K562 (cell line): ENCODE measurements around the gene MSS51. TPM values are rescaled to one million over a fixed set of nuclear protein-coding genes. Genes with fewer than 3 reads are reported as not detected.

Experiments used
- ATAC-seq: fragments of 200-7000 bp; cut with Tn5 transposase; 3 replicates; pipeline ENCODE4 v1.9.1; 2020; ENCODE audit warnings: moderate library complexity
- BruUV-seq: library from RNA; stranded (reverse); fragments of 400-500 nt; replicated peaks from 2 replicates; lab custom pipeline; 2021; lab: Mats Ljungman, UMichigan
- CTCF ChIA-PET: fragments of 300-600 bp; formaldehyde crosslinking; extraction: SDS; loops from one replicate; lab custom pipeline; 2021; ENCODE audit warnings: low intra/inter-chr PET ratio; lab: Yijun Ruan, JAX
- POLR2A ChIA-PET: fragments of 300-600, 350-650 bp; sonication (Branson Sonifier 250); formaldehyde crosslinking; extraction: SDS; loops from one replicate; lab custom pipeline; 2021; ENCODE audit warnings: antibody characterized with exemption, inconsistent platforms; lab: Yijun Ruan, JAX
- DNase-seq, 4 experiments: peaks; one replicate each; pipeline versions ENCODE4 v3.0.0 to v3.0.0-alpha.2; 2011 to 2018; ENCODE audit warnings: low spot score in 3 of 4, mixed read lengths in 3 of 4; ENCODE audit errors: extremely low read depth in 1 of 4
- FAIRE-seq: peaks from 2 replicates; lab custom pipeline; 2011; peaks lifted over from hg19 to GRCh38; lab: Jason Lieb, UNC
- H2AFZ ChIP-seq: 2 replicates; pipeline ENCODE4 v1.6.0; 2011; ENCODE audit warnings: low read depth, low read length, control low read depth, inconsistent platforms
- H3K27ac ChIP-seq: fragments of 200-600 bp; 3 replicates; pipeline ENCODE4 v1.8.0; 2011; ENCODE audit warnings: low read depth, mild to moderate bottlenecking, control low read depth, inconsistent platforms, low read length, moderate library complexity, mixed read lengths; ENCODE audit errors: extremely low read depth
- H3K27me3 ChIP-seq, 2 experiments: fragments of 300-600 bp in 1 of 2; 2 replicates in 1 of 2; 3 replicates in 1 of 2; pipeline versions ENCODE4 v1.6.0 to v1.8.0; 2011; ENCODE audit warnings: inconsistent platforms in 2 of 2, low read length in 2 of 2, mild to moderate bottlenecking in 1 of 2, mixed read lengths in 1 of 2, moderate library complexity in 1 of 2; ENCODE audit not compliant: control insufficient read depth in 2 of 2, insufficient read depth in 2 of 2
- H3K36me3 ChIP-seq: fragments of 300-600 bp; 3 replicates; pipeline ENCODE4 v1.8.0; 2011; ENCODE audit warnings: mild to moderate bottlenecking, low read length, inconsistent platforms; ENCODE audit not compliant: control insufficient read depth, insufficient read depth
- H3K4me1 ChIP-seq, 2 experiments: fragments of 200-600 bp in 1 of 2; replicated peaks in 1 of 2; 2 replicates in 1 of 2; 3 replicates in 1 of 2; pipeline versions ENCODE4 v1.5.1 to v1.8.0; 2011; ENCODE audit warnings: inconsistent platforms in 2 of 2, low read length in 2 of 2, mild to moderate bottlenecking in 1 of 2, mixed read lengths in 1 of 2, moderate library complexity in 1 of 2; ENCODE audit not compliant: control insufficient read depth in 2 of 2, insufficient read depth in 2 of 2
- H3K4me2 ChIP-seq: 2 replicates; pipeline ENCODE4 v1.6.1; 2011; ENCODE audit warnings: low read length, control low read depth, inconsistent platforms, mixed read lengths; ENCODE audit not compliant: insufficient read depth
- H3K4me3 ChIP-seq: fragments of 200-600 bp; sonication (generic), shearing (Covaris generic); 2 replicates; pipeline ENCODE4 v1.5.1; 2016; ENCODE audit warnings: control low read depth, inconsistent platforms
- H3K79me2 ChIP-seq: fragments of 200-600 bp; 3 replicates; pipeline ENCODE4 v1.8.0; 2011; ENCODE audit warnings: low read length, inconsistent platforms; ENCODE audit not compliant: control insufficient read depth, insufficient read depth
- H3K9ac ChIP-seq, 2 experiments: 2 replicates each; pipeline versions ENCODE4 v1.6.0 to v1.6.1; 2011; ENCODE audit warnings: low read depth in 2 of 2, low read length in 2 of 2, control low read depth in 1 of 2, inconsistent platforms in 1 of 2, mild to moderate bottlenecking in 1 of 2, mixed read lengths in 1 of 2; ENCODE audit not compliant: insufficient read depth in 1 of 2
- H3K9me1 ChIP-seq: one replicate; pipeline ENCODE4 v1.6.0; 2011; ENCODE audit warnings: inconsistent platforms, mild to moderate bottlenecking, low read length, moderate library complexity; ENCODE audit not compliant: control insufficient read depth, insufficient read depth
- H3K9me3 ChIP-seq: replicated peaks from 2 replicates; pipeline ENCODE4 v1.5.1; 2011; ENCODE audit warnings: low read depth, low read length, inconsistent platforms; ENCODE audit not compliant: control insufficient read depth, insufficient read depth
- H4K20me1 ChIP-seq: replicated peaks from 2 replicates; pipeline ENCODE4 v1.6.1; 2011; ENCODE audit warnings: low read length, inconsistent platforms, mixed read lengths; ENCODE audit not compliant: control insufficient read depth, insufficient read depth
- FOXA3 ChIP-seq, 2 experiments: fragments of 450-650 bp in 1 of 2; sonication (generic) in 1 of 2; formaldehyde crosslinking; IDR thresholded peaks in 1 of 2; conservative IDR thresholded peaks in 1 of 2; 2 replicates each; pipeline versions ENCODE4 v1.4.0 to v1.8.0; 2020 to 2022; ENCODE audit warnings: mild to moderate bottlenecking in 2 of 2, missing genetic modification reagents in 1 of 2
- HDAC3 ChIP-seq: fragments of 450-650 bp; IDR thresholded peaks from 2 replicates; pipeline ENCODE4 v1.6.1; 2018; ENCODE audit warnings: borderline replicate concordance, mild to moderate bottlenecking, moderate library complexity; ENCODE audit not compliant: partially characterized antibody
- PHF21A ChIP-seq: fragments of 450-650 bp; IDR thresholded peaks from 2 replicates; pipeline ENCODE4 v1.6.1; 2017; ENCODE audit warnings: low read depth, borderline replicate concordance
- PPARD ChIP-seq: fragments of 250-450 bp; sonication (Bioruptor Pico); IDR thresholded peaks from 2 replicates; pipeline ENCODE4 v1.8.0; 2022; ENCODE audit warnings: inconsistent platforms, mild to moderate bottlenecking, moderate library complexity
- SNRNP70 ChIP-seq: fragments of 200-400 bp; formaldehyde crosslinking; optimal IDR thresholded peaks from 2 replicates; pipeline ENCODE3; 2017; ENCODE audit warnings: low read depth, low read length
- SP1 ChIP-seq: sonication (generic); formaldehyde crosslinking; IDR thresholded peaks from 2 replicates; pipeline ENCODE4 v1.8.1; 2022; ENCODE audit warnings: mild to moderate bottlenecking, missing genetic modification reagents
- TEAD1 ChIP-seq, 2 experiments: fragments of 450-650 bp in 1 of 2; sonication (generic) in 1 of 2; formaldehyde crosslinking; IDR thresholded peaks; 2 replicates each; pipeline versions ENCODE4 v1.4.0 to v1.8.0; 2020 to 2022; ENCODE audit warnings: mild to moderate bottlenecking in 2 of 2, missing genetic modification reagents in 1 of 2
- WGBS: fragments of 100-300 bp; shearing (Covaris generic); methylation state at CpG from one replicate; pipeline ENCODE4 v1.1.6; 2016; ENCODE audit warnings: low coverage, mixed read lengths; ENCODE audit not compliant: insufficient coverage; ENCODE audit errors: missing lambda C conversion rate; 5-methylcytosine and 5-hydroxymethylcytosine counted together
- in situ Hi-C: fragments of 300-500 bp; cut with MboI; formaldehyde crosslinking; loops from 4 replicates; pipeline ENCODE4 v1.15.0; 2018; ENCODE audit warnings: inconsistent platforms, mixed read lengths
- intact Hi-C: fragments of 100-400 bp; cut with micrococcal nuclease; formaldehyde crosslinking; loops from 2 replicates; pipeline ENCODE4 v1.14.2; 2022
- polyA plus RNA-seq, 8 experiments: library from polyadenylated mRNA; depleted of rRNA in 4 of 8; stranded (reverse) in 5 of 8; unstranded in 3 of 8; fragments of >200 nt; fragmentation: Nextera tagmentation in 2 of 8; fragmentation: Illumina TruSeq in 1 of 8; extraction: Ambion mirVana in 2 of 8; extraction: Trizol in 1 of 8; gene quantifications; 2 replicates each; pipeline versions ENCODE4 v1.2.1 to v1.2.3, GENCODE V29; 2011 to 2014; ENCODE audit warnings: inconsistent platforms in 1 of 8, missing spikeins in 1 of 8
- total RNA-seq, 7 experiments: library from RNA; depleted of rRNA in 6 of 7; stranded (reverse); fragments of >200 nt in 6 of 7; fragmentation: Illumina TruSeq in 2 of 7; extraction: Trizol in 2 of 7; gene quantifications; 2 replicates each; pipeline versions ENCODE4 v1.2.1 to v1.2.3, GENCODE V29; 2011 to 2021; ENCODE audit warnings: low replicate concordance in 1 of 7
- TF ChIP-seq, protein P1 (sequence below): fragments of 450-650 bp; IDR thresholded peaks from 2 replicates; pipeline ENCODE4 v1.6.1; 2016; ENCODE audit warnings: mild to moderate bottlenecking, moderate library complexity

The MSS51 gene
- total and polyA plus RNA-seq, 9 of the 15 experiments (the other 6 are each of a cell fraction or from before 2014, with no cell fraction given), result 0.28 to 1.8 (median 1.2) TPM

DNA sequence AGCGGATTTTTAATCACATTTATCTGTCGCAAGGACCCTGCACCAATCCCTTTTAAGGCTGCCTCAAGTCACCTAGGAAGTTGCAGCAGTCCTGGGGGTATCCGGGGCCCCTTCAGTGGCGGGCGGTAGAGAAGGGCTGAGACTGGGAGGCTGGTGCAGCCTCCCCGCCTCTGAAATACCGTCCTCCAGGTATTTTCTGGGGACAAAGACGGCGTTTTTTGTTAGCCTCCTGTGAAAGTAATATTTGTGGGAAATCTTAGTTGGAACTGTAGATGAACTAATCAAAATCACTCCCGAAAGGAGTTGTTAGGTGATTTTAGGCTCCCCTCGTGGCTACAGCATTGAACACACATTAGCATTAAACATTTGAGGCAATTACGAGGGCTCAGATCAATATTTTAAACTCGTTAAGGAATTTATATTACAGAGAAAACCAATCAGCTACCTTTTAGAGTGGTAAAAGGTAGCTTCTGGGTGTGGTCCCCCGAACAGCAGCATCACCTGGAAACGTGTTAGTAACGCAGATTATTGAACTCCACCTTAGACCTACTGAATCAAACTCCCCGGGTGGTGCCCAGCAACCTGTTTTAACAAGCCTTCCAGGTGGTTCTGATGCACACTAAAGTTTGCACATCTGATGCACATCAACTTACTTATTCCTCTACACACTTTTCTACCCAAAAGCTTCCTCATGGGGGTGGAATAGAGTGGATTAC lies 19.0 kb downstream of the MSS51 start:
- Histone ChIP-seq H3K27me3 (no peaks in the 10 kb centered on the region), H3K36me3 (no peaks in the 10 kb centered on the region; the same call in 2 of the 3 replicates), H3K27ac (peak overlapping the region; percentile 95), H3K9me1 (no peaks in the 10 kb centered on the region), H3K4me1 (peaks cover 7 to 9% of the 10 kb centered on the region in 2 experiments; a peak in 4 of 5 replicates), H2AFZ (peak overlapping the region; percentile 90), H4K20me1 (peaks cover 14% of the 10 kb centered on the region), H3K9ac (peak overlapping the region; percentile 90 to 96), H3K9me3 (no peaks in the 10 kb centered on the region), H3K4me2 (peak overlapping the region; percentile 99), H3K79me2 (peaks cover 44% of the 10 kb centered on the region), H3K4me3 (peak overlapping the region; percentile 89)
- TSS peak; percentile 89 for BruUV-seq
- POLR2A ChIA-PET, result no interaction called here
- CTCF ChIA-PET, result no interaction called here
- in situ Hi-C loops (no loop called here), intact Hi-C loops (loop anchor here (2.0 to 5.0 kb wide), 3 partner anchors 42 to 167 kb away; partner anchors contain the start of genes DNAJC9 and PPP3CB)
- peak in 2 of 4 experiments; percentile 15 to 16 for DNase-seq
- no peak; the same call in 2 of the 3 replicates for ATAC-seq
- 4% methylated on average over 17 of the region's 17 CpGs for WGBS
- FAIRE-seq, result no peak
- 0 out of 2 replicates have a peak, but pooled peaks have one; percentile 45 for TF ChIP-seq PPARD (CRISPR knock-in tag)
- TF ChIP-seq PHF21A, result 0 out of 2 replicates have a peak, but pooled peaks have one; percentile 4
- no peak for TF ChIP-seq SNRNP70
- TF ChIP-seq, protein P1, sequence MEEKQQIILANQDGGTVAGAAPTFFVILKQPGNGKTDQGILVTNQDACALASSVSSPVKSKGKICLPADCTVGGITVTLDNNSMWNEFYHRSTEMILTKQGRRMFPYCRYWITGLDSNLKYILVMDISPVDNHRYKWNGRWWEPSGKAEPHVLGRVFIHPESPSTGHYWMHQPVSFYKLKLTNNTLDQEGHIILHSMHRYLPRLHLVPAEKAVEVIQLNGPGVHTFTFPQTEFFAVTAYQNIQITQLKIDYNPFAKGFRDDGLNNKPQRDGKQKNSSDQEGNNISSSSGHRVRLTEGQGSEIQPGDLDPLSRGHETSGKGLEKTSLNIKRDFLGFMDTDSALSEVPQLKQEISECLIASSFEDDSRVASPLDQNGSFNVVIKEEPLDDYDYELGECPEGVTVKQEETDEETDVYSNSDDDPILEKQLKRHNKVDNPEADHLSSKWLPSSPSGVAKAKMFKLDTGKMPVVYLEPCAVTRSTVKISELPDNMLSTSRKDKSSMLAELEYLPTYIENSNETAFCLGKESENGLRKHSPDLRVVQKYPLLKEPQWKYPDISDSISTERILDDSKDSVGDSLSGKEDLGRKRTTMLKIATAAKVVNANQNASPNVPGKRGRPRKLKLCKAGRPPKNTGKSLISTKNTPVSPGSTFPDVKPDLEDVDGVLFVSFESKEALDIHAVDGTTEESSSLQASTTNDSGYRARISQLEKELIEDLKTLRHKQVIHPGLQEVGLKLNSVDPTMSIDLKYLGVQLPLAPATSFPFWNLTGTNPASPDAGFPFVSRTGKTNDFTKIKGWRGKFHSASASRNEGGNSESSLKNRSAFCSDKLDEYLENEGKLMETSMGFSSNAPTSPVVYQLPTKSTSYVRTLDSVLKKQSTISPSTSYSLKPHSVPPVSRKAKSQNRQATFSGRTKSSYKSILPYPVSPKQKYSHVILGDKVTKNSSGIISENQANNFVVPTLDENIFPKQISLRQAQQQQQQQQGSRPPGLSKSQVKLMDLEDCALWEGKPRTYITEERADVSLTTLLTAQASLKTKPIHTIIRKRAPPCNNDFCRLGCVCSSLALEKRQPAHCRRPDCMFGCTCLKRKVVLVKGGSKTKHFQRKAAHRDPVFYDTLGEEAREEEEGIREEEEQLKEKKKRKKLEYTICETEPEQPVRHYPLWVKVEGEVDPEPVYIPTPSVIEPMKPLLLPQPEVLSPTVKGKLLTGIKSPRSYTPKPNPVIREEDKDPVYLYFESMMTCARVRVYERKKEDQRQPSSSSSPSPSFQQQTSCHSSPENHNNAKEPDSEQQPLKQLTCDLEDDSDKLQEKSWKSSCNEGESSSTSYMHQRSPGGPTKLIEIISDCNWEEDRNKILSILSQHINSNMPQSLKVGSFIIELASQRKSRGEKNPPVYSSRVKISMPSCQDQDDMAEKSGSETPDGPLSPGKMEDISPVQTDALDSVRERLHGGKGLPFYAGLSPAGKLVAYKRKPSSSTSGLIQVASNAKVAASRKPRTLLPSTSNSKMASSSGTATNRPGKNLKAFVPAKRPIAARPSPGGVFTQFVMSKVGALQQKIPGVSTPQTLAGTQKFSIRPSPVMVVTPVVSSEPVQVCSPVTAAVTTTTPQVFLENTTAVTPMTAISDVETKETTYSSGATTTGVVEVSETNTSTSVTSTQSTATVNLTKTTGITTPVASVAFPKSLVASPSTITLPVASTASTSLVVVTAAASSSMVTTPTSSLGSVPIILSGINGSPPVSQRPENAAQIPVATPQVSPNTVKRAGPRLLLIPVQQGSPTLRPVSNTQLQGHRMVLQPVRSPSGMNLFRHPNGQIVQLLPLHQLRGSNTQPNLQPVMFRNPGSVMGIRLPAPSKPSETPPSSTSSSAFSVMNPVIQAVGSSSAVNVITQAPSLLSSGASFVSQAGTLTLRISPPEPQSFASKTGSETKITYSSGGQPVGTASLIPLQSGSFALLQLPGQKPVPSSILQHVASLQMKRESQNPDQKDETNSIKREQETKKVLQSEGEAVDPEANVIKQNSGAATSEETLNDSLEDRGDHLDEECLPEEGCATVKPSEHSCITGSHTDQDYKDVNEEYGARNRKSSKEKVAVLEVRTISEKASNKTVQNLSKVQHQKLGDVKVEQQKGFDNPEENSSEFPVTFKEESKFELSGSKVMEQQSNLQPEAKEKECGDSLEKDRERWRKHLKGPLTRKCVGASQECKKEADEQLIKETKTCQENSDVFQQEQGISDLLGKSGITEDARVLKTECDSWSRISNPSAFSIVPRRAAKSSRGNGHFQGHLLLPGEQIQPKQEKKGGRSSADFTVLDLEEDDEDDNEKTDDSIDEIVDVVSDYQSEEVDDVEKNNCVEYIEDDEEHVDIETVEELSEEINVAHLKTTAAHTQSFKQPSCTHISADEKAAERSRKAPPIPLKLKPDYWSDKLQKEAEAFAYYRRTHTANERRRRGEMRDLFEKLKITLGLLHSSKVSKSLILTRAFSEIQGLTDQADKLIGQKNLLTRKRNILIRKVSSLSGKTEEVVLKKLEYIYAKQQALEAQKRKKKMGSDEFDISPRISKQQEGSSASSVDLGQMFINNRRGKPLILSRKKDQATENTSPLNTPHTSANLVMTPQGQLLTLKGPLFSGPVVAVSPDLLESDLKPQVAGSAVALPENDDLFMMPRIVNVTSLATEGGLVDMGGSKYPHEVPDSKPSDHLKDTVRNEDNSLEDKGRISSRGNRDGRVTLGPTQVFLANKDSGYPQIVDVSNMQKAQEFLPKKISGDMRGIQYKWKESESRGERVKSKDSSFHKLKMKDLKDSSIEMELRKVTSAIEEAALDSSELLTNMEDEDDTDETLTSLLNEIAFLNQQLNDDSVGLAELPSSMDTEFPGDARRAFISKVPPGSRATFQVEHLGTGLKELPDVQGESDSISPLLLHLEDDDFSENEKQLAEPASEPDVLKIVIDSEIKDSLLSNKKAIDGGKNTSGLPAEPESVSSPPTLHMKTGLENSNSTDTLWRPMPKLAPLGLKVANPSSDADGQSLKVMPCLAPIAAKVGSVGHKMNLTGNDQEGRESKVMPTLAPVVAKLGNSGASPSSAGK, result peak; percentile 49; the same call in 1 of the 2 replicates
- 0 out of 2 replicates have a peak, but pooled peaks have one; percentile 4 for TF ChIP-seq SP1
- 0 out of 4 replicates have a peak, but pooled peaks of 1 of the 2 experiments have one; percentile 4 for TF ChIP-seq FOXA3 (CRISPR knock-in tag; conservative IDR thresholded peaks at IDR 0.05 in 1 of 2, IDR thresholded peaks at IDR 0.05 in 1 of 2)
- 0 out of 4 replicates have a peak, but pooled peaks of 1 of the 2 experiments have one; percentile 26 for TF ChIP-seq TEAD1 (CRISPR knock-in tag; IDR thresholded peaks at IDR 0.05)
- TF ChIP-seq HDAC3, result no peak
